Measurements from ENCODE around the gene SORBS1. TPM values are rescaled to one million over a fixed set of nuclear protein-coding genes. Genes with fewer than 3 reads are reported as not detected.

SORBS1 gene
- total and polyA plus RNA-seq, 12 donors = 140 to 1,253 (median 1,042) TPM

GRCh38 chr10:95542330-95542729 lies 18.8 kb downstream of the SORBS1 start:
- H3K4me1 ChIP-seq = peaks cover 29 to 100% (median 91%) of the 10 kb centered on the region in 9 donors
- DNase-seq (peak in 1 of 2 donors; percentile 71), ATAC-seq (peak; percentile 58 to 81 (median 70))
- H3K27ac ChIP-seq = peak overlapping the region; percentile 61 to 92 (median 89)
- TF ChIP-seq CTCF (IDR thresholded peaks at IDR 0.05) = no peak
- no peaks in the 10 kb centered on the region for H3K27me3 ChIP-seq
- H3K9me3 ChIP-seq = no peaks in the 10 kb centered on the region
- intact Hi-C loops (cut with DNase I) = loop anchor here in 1 of 10 donors (5.0 kb wide), 1 partner anchor 75 kb away; no protein-coding TSS in a partner anchor
- 37 to 39% methylated on average over 4 of the region's 4 CpGs for WGBS, 2 donors
- no peak overlapping the region for H3K4me3 ChIP-seq
- H3K36me3 ChIP-seq = peaks cover 0 to 4% (median 0%) of the 10 kb centered on the region in 9 donors

GRCh38 chr10:95540514-95541052 lies 20.6 kb downstream of the SORBS1 start:
- no peak overlapping the region for H3K4me3 ChIP-seq
- peak overlapping the region in 9 of 10 donors; percentile 31 to 92 (median 89) for H3K27ac ChIP-seq
- WGBS, 2 donors = 89 to 90% methylated on average over 2 of the region's 2 CpGs
- peaks cover 39 to 100% (median 94%) of the 10 kb centered on the region in 9 donors for H3K4me1 ChIP-seq
- no peak for TF ChIP-seq CTCF (IDR thresholded peaks at IDR 0.05)
- H3K36me3 ChIP-seq = peaks cover 0 to 4% (median 0%) of the 10 kb centered on the region in 9 donors
- no peak for DNase-seq
- H3K27me3 ChIP-seq = no peaks in the 10 kb centered on the region
- H3K9me3 ChIP-seq = no peaks in the 10 kb centered on the region
- no peak for ATAC-seq
- intact Hi-C loops (cut with DNase I) = loop anchor here in 1 of 10 donors (5.0 kb wide), 1 partner anchor 73 kb away; no protein-coding TSS in a partner anchor

GRCh38 chr10:95539560-95540284 lies 21.4 kb downstream of the SORBS1 start:
- H3K36me3 ChIP-seq = peaks cover 0 to 4% (median 0%) of the 10 kb centered on the region in 9 donors
- no peaks in the 10 kb centered on the region for H3K27me3 ChIP-seq
- TF ChIP-seq CTCF (IDR thresholded peaks at IDR 0.05) = no peak
- WGBS, 2 donors = 71 to 76% methylated on average over 7 of the region's 7 CpGs
- no peak for DNase-seq
- no peak for ATAC-seq
- peaks cover 36 to 100% (median 93%) of the 10 kb centered on the region in 9 donors for H3K4me1 ChIP-seq
- intact Hi-C loops (cut with DNase I) = loop anchor here in 1 of 10 donors (5.0 kb wide), 1 partner anchor 72 kb away; no protein-coding TSS in a partner anchor
- no peaks in the 10 kb centered on the region for H3K9me3 ChIP-seq
- H3K27ac ChIP-seq = peak overlapping the region in 9 of 10 donors; percentile 31 to 92 (median 89)
- H3K4me3 ChIP-seq = no peak overlapping the region

- DNase-seq = no peak
- no peak for TF ChIP-seq CTCF (IDR thresholded peaks at IDR 0.05)
- Histone ChIP-seq H3K36me3 (peaks cover 0 to 4% (median 0%) of the 10 kb centered on the region in 9 donors), H3K27ac (peak overlapping the region in 8 of 10 donors; percentile 44 to 92 (median 89)), H3K27me3 (no peaks in the 10 kb centered on the region), H3K4me3 (no peak overlapping the region), H3K9me3 (no peaks in the 10 kb centered on the region), H3K4me1 (peaks cover 29 to 100% (median 93%) of the 10 kb centered on the region in 9 donors)
- intact Hi-C loops (cut with DNase I) = no loop called here
- WGBS, 2 donors = 46 to 64% methylated on average over 5 of the region's 5 CpGs
- peak in 1 of 8 donors; percentile 6 for ATAC-seq
Observed at GRCh38 chr10:95538412-95538811, 22.8 kb downstream of the SORBS1 start.
